Small intestine (tissue), 7 donors: ENCODE results near the gene SLC5A8. TPM values are rescaled to one million over a fixed set of nuclear protein-coding genes. Genes with fewer than 3 reads are reported as not detected.
"Not testable (repeated sequence)": the region's sequence is repeated elsewhere in the genome, so short reads cannot be mapped to it uniquely, and the experiment has no call there.

Experiments used
- DNase-seq, 2 donors: peaks; one replicate each; pipeline versions ENCODE4 v3.0.0 to v3.0.0-alpha.2; 2013
- FAIRE-seq: peaks from 2 replicates; lab custom pipeline; 2012; peaks lifted over from hg19 to GRCh38; lab: Jason Lieb, UNC
- H3K27ac ChIP-seq, 3 donors: one replicate each; pipeline ENCODE4 v1.5.1; 2013; ENCODE audit warnings: low read length in 2 of 3, mild to moderate bottlenecking in 2 of 3, control low read depth in 1 of 3, inconsistent platforms in 1 of 3, low read depth in 1 of 3, moderate library complexity in 1 of 3
- H3K27me3 ChIP-seq, 3 donors: one replicate each; pipeline ENCODE4 v1.6.1; 2013; ENCODE audit warnings: low read length in 3 of 3, inconsistent platforms in 1 of 3; ENCODE audit not compliant: control insufficient read depth in 3 of 3, insufficient read depth in 3 of 3
- H3K36me3 ChIP-seq, 3 donors: one replicate each; pipeline ENCODE4 v1.6.1; 2013; ENCODE audit warnings: low read length in 3 of 3, inconsistent platforms in 1 of 3, low read depth in 1 of 3, mild to moderate bottlenecking in 1 of 3, moderate library complexity in 1 of 3; ENCODE audit not compliant: control insufficient read depth in 3 of 3, insufficient read depth in 2 of 3
- H3K4me1 ChIP-seq, 3 donors: one replicate each; pipeline ENCODE4 v1.6.1; 2013; ENCODE audit warnings: low read length in 2 of 3, inconsistent platforms in 1 of 3, low read depth in 1 of 3, mild to moderate bottlenecking in 1 of 3, moderate library complexity in 1 of 3; ENCODE audit not compliant: control insufficient read depth in 3 of 3, insufficient read depth in 2 of 3
- H3K4me3 ChIP-seq, 3 donors: one replicate each; pipeline ENCODE4 v1.5.1; 2013; ENCODE audit warnings: low read length in 3 of 3, control low read depth in 1 of 3, inconsistent platforms in 1 of 3, low read depth in 1 of 3, mild to moderate bottlenecking in 1 of 3, moderate library complexity in 1 of 3
- H3K9me3 ChIP-seq, 2 donors: one replicate each; pipeline ENCODE4 v1.6.1; 2013; ENCODE audit warnings: low read depth in 1 of 2, low read length in 1 of 2; ENCODE audit not compliant: control insufficient read depth in 2 of 2, insufficient read depth in 1 of 2
- WGBS, 3 donors: extraction: QIAGEN DNeasy Blood & Tissue Kit; methylation state at CpG; one replicate each; pipeline ENCODE4 v1.1.7; 2013; 5-methylcytosine and 5-hydroxymethylcytosine counted together
- polyA plus RNA-seq, 4 donors: library from polyadenylated mRNA; stranded (reverse) in 3 of 4; unstranded in 1 of 4; fragments of 200-250 nt in 3 of 4; fragments of 120-200 nt in 1 of 4; gene quantifications; one replicate each; pipeline versions ENCODE4 v1.2.1 to v1.2.3, GENCODE V29; 2013
- donor health status: healthy with polysubstance abuse.
- donor health status: control.
- donor health status: control.
- donor health status: Bipolar disorder and iron deficiency.
- donor health status: healthy.

Gene SLC5A8
- polyA plus RNA-seq, 4 donors: 0.16 TPM; not detected in 3

GRCh38 chr12:101165319-101165718 lies 44.7 kb downstream of the SLC5A8 start:
- 60 to 78% (median 73%) methylated on average over 4 of the region's 4 CpGs for WGBS, 3 donors
- H3K36me3 ChIP-seq: no peaks in the 10 kb centered on the region
- FAIRE-seq: no peak
- H3K9me3 ChIP-seq: no peaks in the 10 kb centered on the region
- H3K4me1 ChIP-seq: peaks cover 0 to 9% (median 0%) of the 10 kb centered on the region in 3 donors
- no peak for DNase-seq
- no peak overlapping the region for H3K4me3 ChIP-seq
- H3K27me3 ChIP-seq: peaks cover 0 to 2% (median 0%) of the 10 kb centered on the region in 3 donors
- H3K27ac ChIP-seq: no peak overlapping the region

- H3K27ac ChIP-seq, H3K27me3 ChIP-seq, H3K4me3 ChIP-seq, FAIRE-seq, DNase-seq, H3K4me1 ChIP-seq, H3K9me3 ChIP-seq, H3K36me3 ChIP-seq: not testable (repeated sequence)
- WGBS, 3 donors: 86 to 92% (median 88%) methylated on average over 31 to 35 of the region's 35 CpGs
Observed at GRCh38 chr12:101145777-101146431, 64.1 kb downstream of the SLC5A8 start.

- no peaks in the 10 kb centered on the region for H3K4me1 ChIP-seq
- 84 to 91% (median 86%) methylated on average over 6 of the region's 6 CpGs for WGBS, 3 donors
- H3K4me3 ChIP-seq: no peak overlapping the region
- H3K9me3 ChIP-seq: no peaks in the 10 kb centered on the region
- H3K36me3 ChIP-seq: no peaks in the 10 kb centered on the region
- FAIRE-seq (no peak), DNase-seq (no peak)
- no peaks in the 10 kb centered on the region for H3K27me3 ChIP-seq
- no peak overlapping the region for H3K27ac ChIP-seq
Observed at GRCh38 chr12:101127521-101128219, 82.4 kb downstream of the SLC5A8 start.

- DNase-seq: peak in 1 of 2 donors; percentile 8
- Histone ChIP-seq H3K4me1 (no peaks in the 10 kb centered on the region), H3K36me3 (no peaks in the 10 kb centered on the region), H3K4me3 (no peak overlapping the region), H3K27me3 (no peaks in the 10 kb centered on the region), H3K27ac (no peak overlapping the region), H3K9me3 (no peaks in the 10 kb centered on the region)
- no peak for FAIRE-seq
- 72 to 88% (median 72%) methylated on average over 2 of the region's 2 CpGs for WGBS, 3 donors
Observed at GRCh38 chr12:101117842-101118241, 92.2 kb downstream of the SLC5A8 start.

GRCh38 chr12:101116911-101117310 lies 93.1 kb downstream of the SLC5A8 start:
- FAIRE-seq (no peak), DNase-seq (no peak)
- no peak overlapping the region for H3K27ac ChIP-seq
- 78 to 86% (median 85%) methylated on average over 4 of the region's 4 CpGs for WGBS, 3 donors
- H3K4me1 ChIP-seq: no peaks in the 10 kb centered on the region
- no peak overlapping the region for H3K4me3 ChIP-seq
- H3K36me3 ChIP-seq: no peaks in the 10 kb centered on the region
- no peaks in the 10 kb centered on the region for H3K27me3 ChIP-seq
- no peaks in the 10 kb centered on the region for H3K9me3 ChIP-seq

- H3K9me3 ChIP-seq: no peaks in the 10 kb centered on the region
- 53 to 75% (median 59%) methylated on average over 2 of the region's 2 CpGs for WGBS, 3 donors
- FAIRE-seq: no peak
- no peak overlapping the region for H3K4me3 ChIP-seq
- no peaks in the 10 kb centered on the region for H3K36me3 ChIP-seq
- H3K27ac ChIP-seq: no peak overlapping the region
- H3K27me3 ChIP-seq: no peaks in the 10 kb centered on the region
- no peak for DNase-seq
- H3K4me1 ChIP-seq: no peaks in the 10 kb centered on the region
Observed at GRCh38 chr12:101115326-101115725, 94.7 kb downstream of the SLC5A8 start.

GRCh38 chr12:101111441-101111840 lies 98.6 kb downstream of the SLC5A8 start:
- no peaks in the 10 kb centered on the region for H3K4me1 ChIP-seq
- H3K27ac ChIP-seq: no peak overlapping the region
- no peaks in the 10 kb centered on the region for H3K36me3 ChIP-seq
- WGBS, 3 donors: 73 to 75% (median 73%) methylated on average over 2 of the region's 2 CpGs
- no peak for DNase-seq
- H3K9me3 ChIP-seq: no peaks in the 10 kb centered on the region
- H3K4me3 ChIP-seq: no peak overlapping the region
- H3K27me3 ChIP-seq: no peaks in the 10 kb centered on the region
- no peak for FAIRE-seq

GRCh38 chr12:101110866-101111265 lies 99.2 kb downstream of the SLC5A8 start:
- H3K27ac ChIP-seq: no peak overlapping the region
- H3K36me3 ChIP-seq: no peaks in the 10 kb centered on the region
- FAIRE-seq (no peak), DNase-seq (no peak)
- H3K4me1 ChIP-seq: no peaks in the 10 kb centered on the region
- H3K9me3 ChIP-seq: no peaks in the 10 kb centered on the region
- H3K27me3 ChIP-seq: no peaks in the 10 kb centered on the region
- 27 to 54% (median 32%) methylated on average over 3 of the region's 3 CpGs for whole genome bisulfite sequencing, 3 donors
- H3K4me3 ChIP-seq: no peak overlapping the region
